ENCODE measurements around the gene DRC1. TPM values are rescaled to one million over a fixed set of nuclear protein-coding genes. Genes with fewer than 3 reads are reported as not detected.

Gene DRC1
- total RNA-seq, 1 experiment from 2014 or later, result not detected

DNA sequence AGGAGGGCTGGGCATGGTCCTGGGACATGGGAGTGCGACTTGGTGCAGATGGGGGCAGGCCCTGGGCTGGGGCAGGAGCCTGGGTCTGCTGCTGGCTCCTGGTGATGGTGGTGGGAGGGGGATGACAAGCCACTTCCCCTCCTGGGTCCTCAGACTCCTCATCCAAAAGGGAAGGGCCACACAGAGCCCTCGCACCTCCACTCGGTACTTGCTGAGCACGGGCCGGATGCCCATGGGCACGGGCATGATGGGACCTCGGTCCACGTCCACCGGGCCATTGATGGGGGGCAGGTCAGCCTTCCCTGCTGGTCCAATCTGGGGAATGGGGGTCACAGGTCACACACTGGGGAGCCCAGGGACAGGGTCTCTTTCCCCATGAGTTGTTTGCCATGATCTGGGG, 72.1 kb downstream of the DRC1 start (continued):
- TF ChIP-seq, protein P1, sequence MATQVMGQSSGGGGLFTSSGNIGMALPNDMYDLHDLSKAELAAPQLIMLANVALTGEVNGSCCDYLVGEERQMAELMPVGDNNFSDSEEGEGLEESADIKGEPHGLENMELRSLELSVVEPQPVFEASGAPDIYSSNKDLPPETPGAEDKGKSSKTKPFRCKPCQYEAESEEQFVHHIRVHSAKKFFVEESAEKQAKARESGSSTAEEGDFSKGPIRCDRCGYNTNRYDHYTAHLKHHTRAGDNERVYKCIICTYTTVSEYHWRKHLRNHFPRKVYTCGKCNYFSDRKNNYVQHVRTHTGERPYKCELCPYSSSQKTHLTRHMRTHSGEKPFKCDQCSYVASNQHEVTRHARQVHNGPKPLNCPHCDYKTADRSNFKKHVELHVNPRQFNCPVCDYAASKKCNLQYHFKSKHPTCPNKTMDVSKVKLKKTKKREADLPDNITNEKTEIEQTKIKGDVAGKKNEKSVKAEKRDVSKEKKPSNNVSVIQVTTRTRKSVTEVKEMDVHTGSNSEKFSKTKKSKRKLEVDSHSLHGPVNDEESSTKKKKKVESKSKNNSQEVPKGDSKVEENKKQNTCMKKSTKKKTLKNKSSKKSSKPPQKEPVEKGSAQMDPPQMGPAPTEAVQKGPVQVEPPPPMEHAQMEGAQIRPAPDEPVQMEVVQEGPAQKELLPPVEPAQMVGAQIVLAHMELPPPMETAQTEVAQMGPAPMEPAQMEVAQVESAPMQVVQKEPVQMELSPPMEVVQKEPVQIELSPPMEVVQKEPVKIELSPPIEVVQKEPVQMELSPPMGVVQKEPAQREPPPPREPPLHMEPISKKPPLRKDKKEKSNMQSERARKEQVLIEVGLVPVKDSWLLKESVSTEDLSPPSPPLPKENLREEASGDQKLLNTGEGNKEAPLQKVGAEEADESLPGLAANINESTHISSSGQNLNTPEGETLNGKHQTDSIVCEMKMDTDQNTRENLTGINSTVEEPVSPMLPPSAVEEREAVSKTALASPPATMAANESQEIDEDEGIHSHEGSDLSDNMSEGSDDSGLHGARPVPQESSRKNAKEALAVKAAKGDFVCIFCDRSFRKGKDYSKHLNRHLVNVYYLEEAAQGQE (IDR thresholded peaks at IDR 0.05; ENCODE audit: low read depth), result no peak
- TF ChIP-seq POLR2A (IDR thresholded peaks at IDR 0.05; ENCODE audit: borderline replicate concordance, extremely low read depth, insufficient read depth, insufficient read length) (no peak), ZFX (IDR thresholded peaks at IDR 0.05) (no peak), SP1 (IDR thresholded peaks at IDR 0.05; ENCODE audit: low read depth) (no peak), TCF7L2 (IDR thresholded peaks at IDR 0.05; ENCODE audit: borderline replicate concordance, extremely low read depth, insufficient read depth, insufficient read length) (no peak), EZH2phosphoT487 (IDR thresholded peaks at IDR 0.05; ENCODE audit: borderline replicate concordance) (no peak)

DNA sequence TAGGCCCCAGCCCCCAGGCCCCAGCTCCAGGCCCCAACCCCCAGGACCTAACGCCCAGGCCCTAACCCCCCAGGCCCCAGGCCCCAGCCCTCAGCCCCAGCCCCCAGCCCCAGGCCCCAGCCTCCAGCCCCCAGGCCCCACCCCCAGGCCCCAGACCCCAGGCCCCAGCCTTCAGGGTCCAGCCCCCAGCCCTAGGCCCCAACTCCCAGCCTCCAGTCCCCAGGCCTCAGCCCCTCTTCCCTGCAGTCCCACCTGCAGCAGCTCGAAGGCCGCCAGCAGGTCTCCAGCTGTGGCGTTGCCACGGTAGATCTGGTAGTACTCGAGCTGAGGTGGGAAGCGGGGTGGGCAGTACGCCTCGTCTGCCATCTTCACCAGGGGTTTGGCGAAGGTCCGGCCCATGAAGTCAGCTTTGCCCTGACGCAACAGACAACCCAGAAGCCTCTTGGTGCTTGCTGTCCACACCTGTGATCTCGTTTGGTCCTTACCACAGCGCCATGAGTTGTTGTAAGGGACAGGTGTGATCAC, 72.6 kb downstream of the DRC1 start:
- ChIA-PET POLR2A (no interaction called here), RAD21 (ENCODE audit: low non-redundant PET in 1 of 2, low total read pairs in 2 of 2, uncharacterized antibody in 2 of 2, unreplicated experiment in 2 of 2) (no interaction called here), CTCF (no interaction called here)
- no peak for TF ChIP-seq JUND (IDR thresholded peaks at IDR 0.05)
- TF ChIP-seq YY1 (IDR thresholded peaks at IDR 0.05; ENCODE audit: extremely low read depth, insufficient replicate concordance, low read depth, low read length), result no peak
- TF ChIP-seq CEBPB (IDR thresholded peaks at IDR 0.05; ENCODE audit: low read depth), result no peak
- TF ChIP-seq ZFX (IDR thresholded peaks at IDR 0.05), result no peak
- TF ChIP-seq FOSL1 (IDR thresholded peaks at IDR 0.05; ENCODE audit: low read depth), result no peak
- no peak for TF ChIP-seq TCF7L2 (IDR thresholded peaks at IDR 0.05; ENCODE audit: borderline replicate concordance, extremely low read depth, insufficient read depth, insufficient read length)
- TF ChIP-seq, protein P2, sequence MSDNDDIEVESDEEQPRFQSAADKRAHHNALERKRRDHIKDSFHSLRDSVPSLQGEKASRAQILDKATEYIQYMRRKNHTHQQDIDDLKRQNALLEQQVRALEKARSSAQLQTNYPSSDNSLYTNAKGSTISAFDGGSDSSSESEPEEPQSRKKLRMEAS (IDR thresholded peaks at IDR 0.05), result no peak
- TF ChIP-seq, protein P3, sequence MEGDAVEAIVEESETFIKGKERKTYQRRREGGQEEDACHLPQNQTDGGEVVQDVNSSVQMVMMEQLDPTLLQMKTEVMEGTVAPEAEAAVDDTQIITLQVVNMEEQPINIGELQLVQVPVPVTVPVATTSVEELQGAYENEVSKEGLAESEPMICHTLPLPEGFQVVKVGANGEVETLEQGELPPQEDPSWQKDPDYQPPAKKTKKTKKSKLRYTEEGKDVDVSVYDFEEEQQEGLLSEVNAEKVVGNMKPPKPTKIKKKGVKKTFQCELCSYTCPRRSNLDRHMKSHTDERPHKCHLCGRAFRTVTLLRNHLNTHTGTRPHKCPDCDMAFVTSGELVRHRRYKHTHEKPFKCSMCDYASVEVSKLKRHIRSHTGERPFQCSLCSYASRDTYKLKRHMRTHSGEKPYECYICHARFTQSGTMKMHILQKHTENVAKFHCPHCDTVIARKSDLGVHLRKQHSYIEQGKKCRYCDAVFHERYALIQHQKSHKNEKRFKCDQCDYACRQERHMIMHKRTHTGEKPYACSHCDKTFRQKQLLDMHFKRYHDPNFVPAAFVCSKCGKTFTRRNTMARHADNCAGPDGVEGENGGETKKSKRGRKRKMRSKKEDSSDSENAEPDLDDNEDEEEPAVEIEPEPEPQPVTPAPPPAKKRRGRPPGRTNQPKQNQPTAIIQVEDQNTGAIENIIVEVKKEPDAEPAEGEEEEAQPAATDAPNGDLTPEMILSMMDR (IDR thresholded peaks at IDR 0.05 in 2 of 3, conservative IDR thresholded peaks at IDR 0.05 in 1 of 3; ENCODE audit: borderline replicate concordance in 1 of 3, insufficient read depth in 1 of 3, low read depth in 2 of 3, low read length in 2 of 3), result no peak
- no peak for TF ChIP-seq RAD21 (IDR thresholded peaks at IDR 0.05; ENCODE audit: low read depth)
- Histone ChIP-seq H3K4me3 (replicated peaks in 1 of 2; ENCODE audit: low read depth in 1 of 2, low read length in 2 of 2) (no peak overlapping the region), H3K79me2 (ENCODE audit: insufficient read depth, low read length) (no peaks in the 10 kb centered on the region), H3K4me2 (ENCODE audit: low read length) (no peak overlapping the region), H3K27me3 (ENCODE audit: insufficient read depth, low read length) (no peaks in the 10 kb centered on the region), H3K27ac (ENCODE audit: low read depth, low read length) (no peak overlapping the region), H2AFZ (ENCODE audit: low read depth, low read length, poor library complexity, severe bottlenecking) (no peak overlapping the region), H3K9me3 (ENCODE audit: control insufficient read depth in 1 of 2, insufficient read depth in 1 of 2, low read depth in 1 of 2, low read length in 2 of 2) (no peaks in the 10 kb centered on the region), H3K4me1 (ENCODE audit: control insufficient read depth in 1 of 2, insufficient read depth in 2 of 2, low read length in 2 of 2) (no peaks in the 10 kb centered on the region), H4K20me1 (ENCODE audit: insufficient read depth) (no peaks in the 10 kb centered on the region), H3K9me2 (ENCODE audit: insufficient read depth) (no peaks in the 10 kb centered on the region), H3K36me3 (ENCODE audit: control insufficient read depth in 1 of 2, insufficient read depth in 2 of 2, low read length in 2 of 2) (no peaks in the 10 kb centered on the region), H3K9ac (ENCODE audit: low read length) (no peak overlapping the region)
- intact Hi-C loops (cut with micrococcal nuclease), result no loop called here
- ATAC-seq, result no peak
- BruUV-seq (replicated peaks), result no TSS peak
- DNase-seq (ENCODE audit: low read depth, low spot score), result no peak
